ENCODE data around the gene SNAP25.

SNAP25 gene

GRCh38 chr20:10304471-10305046, 85.9 kb downstream of the SNAP25 start:
- DNase-seq (ENCODE audit: low spot score), result no peak

- peak; percentile 60 for DNase-seq (ENCODE audit: low spot score)
These were observed 88.1 kb downstream of the SNAP25 start for GRCh38 chr20:10306440-10307358.

GRCh38 chr20:10307359-10307735, 88.7 kb downstream of the SNAP25 start:
- no peak for DNase-seq (ENCODE audit: low spot score)

GRCh38 chr20:10308652-10309051, 90.0 kb downstream of the SNAP25 start:
- DNase-seq (ENCODE audit: low spot score), result no peak

GRCh38 chr20:10309326-10309725, 90.7 kb downstream of the SNAP25 start:
- DNase-seq (ENCODE audit: low spot score), result peak; percentile 36

GRCh38 chr20:10312111-10312510, 93.5 kb downstream of the SNAP25 start:
- DNase-seq (ENCODE audit: low spot score), result no peak

GRCh38 chr20:10313215-10313614, 94.6 kb downstream of the SNAP25 start:
- no peak for DNase-seq (ENCODE audit: low spot score)

GRCh38 chr20:10313701-10314100, 95.1 kb downstream of the SNAP25 start:
- DNase-seq (ENCODE audit: low spot score), result no peak

GRCh38 chr20:10314198-10314597, 95.6 kb downstream of the SNAP25 start:
- no peak for DNase-seq (ENCODE audit: low spot score)

GRCh38 chr20:10315138-10315537, 96.5 kb downstream of the SNAP25 start:
- DNase-seq (ENCODE audit: low spot score), result no peak

- DNase-seq (ENCODE audit: low spot score), result no peak
These were observed 98.0 kb downstream of the SNAP25 start for GRCh38 chr20:10316582-10316981.

GRCh38 chr20:10318291-10319024, 99.8 kb downstream of the SNAP25 start:
- no peak for DNase-seq (ENCODE audit: low spot score)

- no peak for DNase-seq (ENCODE audit: low spot score)
These were observed 101.2 kb downstream of the SNAP25 start for GRCh38 chr20:10319855-10320254.

GRCh38 chr20:10321138-10321717, 102.6 kb downstream of the SNAP25 start:
- no peak for DNase-seq (ENCODE audit: low spot score)

- DNase-seq (ENCODE audit: low spot score), result no peak
These were observed 103.7 kb downstream of the SNAP25 start for GRCh38 chr20:10322073-10323012.

GRCh38 chr20:10323729-10324128, 105.1 kb downstream of the SNAP25 start:
- no peak for DNase-seq (ENCODE audit: low spot score)

GRCh38 chr20:10324198-10324847, 105.7 kb downstream of the SNAP25 start:
- no peak for DNase-seq (ENCODE audit: low spot score)

- no peak for DNase-seq (ENCODE audit: low spot score)
These were observed 110.2 kb downstream of the SNAP25 start for GRCh38 chr20:10328897-10329255.

- no peak for DNase-seq (ENCODE audit: low spot score)
These were observed 110.9 kb downstream of the SNAP25 start for GRCh38 chr20:10329387-10330005.

GRCh38 chr20:10330071-10330470, 111.4 kb downstream of the SNAP25 start:
- DNase-seq (ENCODE audit: low spot score), result no peak

Data from SW480 (cell line).